HG03095 (cell line): ENCODE measurements around the gene REN.

ENCODE experiments used
- ATAC-seq: cut with Tn5 transposase; IDR thresholded peaks from one replicate; pipeline ENCODE4 v1.9.1; 2021; ENCODE audit warnings: moderate library complexity; ENCODE audit not compliant: unreplicated experiment

REN gene

DNA sequence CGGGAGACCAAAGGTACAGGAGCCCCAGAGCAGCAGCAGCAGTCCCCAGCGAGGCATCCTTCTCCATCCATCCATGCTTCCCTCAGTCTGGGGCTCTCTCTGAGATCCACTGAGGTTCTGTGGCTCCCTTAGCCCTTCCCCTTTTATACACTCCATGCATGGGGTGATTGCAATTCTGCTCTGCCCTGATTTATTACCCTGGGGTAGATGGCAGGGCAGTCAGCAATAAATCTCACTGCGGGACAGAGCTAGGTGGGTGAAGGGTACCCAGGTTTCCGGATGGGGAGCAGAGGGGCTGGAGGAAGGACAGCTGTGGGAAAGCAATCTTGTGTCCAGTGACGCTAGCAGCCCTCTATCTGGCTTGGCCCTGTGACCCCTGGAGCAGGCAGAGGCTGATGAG lies at the start of gene REN:
Gene REN (minus strand): TSS at position 119 of the 400 bp plus-strand sequence. CDS start 44 bp downstream, at position 75.
- no peak for ATAC-seq

DNA sequence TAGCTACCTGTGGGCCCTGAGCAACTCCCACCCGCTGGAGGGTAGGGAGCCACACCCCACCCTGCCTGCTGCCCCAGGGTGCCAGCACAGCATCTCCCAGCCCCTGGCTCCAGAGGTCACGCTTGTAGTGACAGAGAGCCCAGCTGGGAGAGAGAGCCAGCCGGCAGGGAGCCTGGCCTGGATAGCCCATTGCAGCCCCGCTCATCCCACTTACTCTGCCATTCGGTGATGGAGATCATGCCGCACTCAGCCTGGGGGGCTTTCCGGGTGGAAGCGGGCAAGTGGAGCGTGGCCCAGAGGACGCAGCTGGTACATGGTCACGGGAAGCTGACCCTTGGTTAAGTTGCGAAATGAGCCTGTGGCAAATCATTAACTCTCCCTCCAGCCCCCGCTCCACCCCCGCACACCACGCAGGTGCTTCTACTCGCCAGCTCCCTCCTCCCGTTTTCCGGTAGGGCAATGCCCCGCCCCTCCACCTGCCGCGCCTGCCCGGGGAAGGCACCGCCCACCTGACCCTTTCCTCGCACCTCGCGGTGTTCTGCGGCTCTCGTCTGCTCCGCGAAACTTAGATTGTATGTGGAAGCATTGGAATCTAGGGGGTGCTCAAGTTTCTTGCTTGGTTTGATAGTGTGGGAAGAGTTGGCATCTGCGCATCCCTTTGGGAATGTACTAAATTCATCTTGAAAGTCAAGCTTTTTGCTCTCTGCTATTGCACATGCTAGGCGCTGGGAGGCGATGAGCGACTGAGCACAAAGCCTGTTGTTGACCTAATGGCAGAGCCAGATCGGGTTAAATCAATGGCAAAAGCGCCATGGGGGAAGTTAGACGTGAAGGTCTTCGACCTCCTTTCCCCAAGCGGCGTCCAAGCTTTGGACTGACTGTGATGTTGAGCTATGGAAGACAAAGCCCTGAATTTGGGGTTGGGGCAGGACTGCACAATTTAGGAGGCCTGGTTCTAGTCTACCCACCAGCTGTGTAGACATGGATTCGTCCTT lies 47.8 kb upstream of the REN start, which contains the start of gene GOLT1A:
Gene GOLT1A (minus strand): TSS at position 321 of the 995 bp plus-strand sequence. CDS start 82 bp downstream, at position 239.
- peak; percentile 67 for ATAC-seq

GRCh38 chr1:204212715-204213114 lies 46.6 kb upstream of the REN start:
- no peak for ATAC-seq

GRCh38 chr1:204211046-204211445 lies 44.9 kb upstream of the REN start:
- no peak for ATAC-seq

- ATAC-seq, result peak; percentile 77
Measured at GRCh38 chr1:204207136-204207616, 41.0 kb upstream of the REN start.

GRCh38 chr1:204206121-204206520 lies 40.0 kb upstream of the REN start:
- no peak for ATAC-seq

- ATAC-seq, result no peak
Measured at GRCh38 chr1:204205486-204205885, 39.3 kb upstream of the REN start.

GRCh38 chr1:204204944-204205343 lies 38.8 kb upstream of the REN start:
- ATAC-seq, result no peak

- no peak for ATAC-seq
Measured at GRCh38 chr1:204203206-204203767, 37.1 kb upstream of the REN start.

- ATAC-seq, result no peak
Measured at GRCh38 chr1:204202481-204202880, 36.3 kb upstream of the REN start.

GRCh38 chr1:204201348-204202040 lies 35.4 kb upstream of the REN start:
- no peak for ATAC-seq

DNA sequence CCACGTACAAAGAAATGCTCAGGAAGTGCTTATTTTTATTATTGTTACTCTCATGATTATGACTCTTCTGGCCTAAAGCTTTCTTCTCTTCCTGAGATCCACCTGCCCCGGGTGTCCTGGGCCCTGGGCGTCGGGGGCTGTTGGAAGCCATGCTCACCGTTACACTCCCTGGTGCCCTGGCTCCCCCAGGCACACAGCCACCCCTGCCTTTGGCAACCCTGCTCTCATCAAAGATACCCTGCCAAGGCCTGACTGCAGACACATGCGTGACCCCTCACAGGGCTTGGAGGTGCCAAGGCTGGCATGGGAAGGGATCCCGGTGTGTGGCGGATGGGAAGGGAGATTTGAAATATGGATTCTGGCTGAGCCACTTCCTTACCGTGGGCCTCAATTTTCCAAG lies 33.4 kb upstream of the REN start:
- ATAC-seq, result no peak

DNA sequence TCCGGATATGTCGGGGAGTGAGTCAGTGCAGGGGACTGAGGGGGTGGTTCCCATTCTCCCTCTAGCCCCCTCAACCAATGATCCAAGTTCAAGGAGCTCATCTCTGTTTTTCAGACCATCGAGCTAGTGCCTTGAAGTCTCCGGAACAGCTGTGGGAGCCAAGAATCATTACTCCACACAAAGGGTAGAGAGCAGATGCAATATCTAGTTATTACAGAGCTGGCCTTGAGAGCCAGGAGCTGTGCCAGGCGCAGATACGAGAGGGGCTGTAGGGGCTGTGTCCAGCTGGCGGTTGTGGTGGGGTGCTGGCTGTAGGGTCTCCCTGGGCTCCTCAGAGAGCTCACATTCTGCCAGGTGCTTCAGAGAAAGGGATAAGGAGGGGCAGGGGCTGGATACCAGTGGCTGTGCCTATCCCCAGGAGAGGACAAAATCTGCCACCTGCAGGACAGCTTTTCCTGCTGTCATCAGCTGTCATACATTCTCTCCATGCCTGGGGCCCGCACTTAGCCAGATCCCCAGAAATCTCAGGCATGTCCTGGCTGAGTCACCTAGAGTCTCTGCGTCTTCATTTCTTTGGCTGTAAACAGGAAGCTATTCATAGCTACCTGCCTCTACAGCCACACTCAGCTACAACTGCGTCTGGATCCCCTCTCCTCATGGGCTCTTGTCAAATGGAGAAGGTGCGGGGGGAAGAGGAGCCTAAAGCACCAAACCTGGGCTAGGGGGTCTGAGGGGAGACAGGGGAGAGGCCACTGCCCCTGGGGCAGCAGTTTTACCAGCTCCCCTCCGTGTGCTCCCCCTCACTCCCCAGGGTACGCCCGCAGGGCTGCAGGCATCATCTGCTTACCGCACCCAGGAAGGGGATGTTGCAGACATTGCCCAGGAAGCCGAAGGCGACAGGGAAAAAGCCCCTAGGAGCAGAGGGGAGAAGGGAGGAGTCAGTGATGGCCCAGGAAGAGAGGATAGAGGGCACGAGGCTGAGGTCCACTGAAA lies 32.5 kb upstream of the REN start:
- no peak for ATAC-seq

DNA sequence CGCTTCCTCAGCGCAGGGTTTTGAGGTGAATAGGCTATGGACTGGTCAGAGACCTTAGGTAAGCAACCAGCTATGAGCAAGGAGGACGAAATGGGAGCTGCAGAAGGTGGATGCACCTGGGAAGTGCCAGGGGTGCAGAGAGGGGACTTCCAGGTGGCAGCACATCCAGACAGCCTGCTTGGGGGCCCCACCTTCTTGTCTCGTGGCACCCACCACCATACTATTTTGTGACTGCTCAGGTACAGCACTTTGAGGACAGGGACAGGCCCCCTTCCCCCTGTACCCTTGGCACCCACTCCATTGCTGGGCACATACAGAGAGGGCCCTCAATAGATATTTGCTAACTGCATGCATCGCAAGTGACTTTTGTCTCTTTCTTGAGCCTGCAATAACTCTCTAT lies 30.9 kb upstream of the REN start:
- ATAC-seq, result no peak

DNA sequence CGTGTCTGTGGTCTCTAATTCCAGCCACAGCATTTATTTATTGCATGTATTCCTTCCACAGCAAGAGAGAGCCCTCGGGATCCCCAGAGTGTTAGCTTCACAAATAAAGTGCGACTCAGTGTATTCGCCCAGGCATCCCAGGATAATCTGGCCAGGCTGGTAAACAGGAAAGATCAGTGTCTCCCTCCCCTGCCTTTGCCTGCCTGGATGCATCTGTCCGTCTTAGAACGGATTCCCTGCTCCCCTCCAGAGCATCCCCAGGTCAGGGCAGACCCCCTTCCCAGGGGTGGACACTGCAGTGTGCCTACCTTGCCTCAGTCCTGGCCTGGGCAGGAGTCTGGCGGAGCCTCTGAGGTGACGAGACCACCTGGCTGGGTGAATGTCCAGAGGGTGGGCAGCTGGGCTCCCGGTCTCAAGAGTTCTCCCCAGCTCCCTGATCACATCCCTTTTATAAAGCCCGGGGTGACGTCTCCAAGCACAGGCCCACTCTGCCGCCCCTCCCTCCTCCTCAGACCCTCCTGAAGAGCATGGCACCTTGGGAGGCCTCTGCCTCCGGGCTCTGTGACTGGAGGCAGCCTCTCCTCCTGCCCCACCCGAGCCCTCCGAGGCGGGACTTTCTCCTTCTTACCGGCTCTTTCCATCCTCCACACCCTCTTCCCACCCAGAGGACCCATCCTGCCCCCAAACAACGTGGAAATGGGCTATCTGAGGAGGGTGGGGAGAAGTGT lies 30.1 kb upstream of the REN start, which contains the start of gene KISS1:
Gene KISS1 (minus strand): TSS at position 424 of the 728 bp plus-strand sequence. CDS start 3,615 bp downstream, outside the sequence.
- ATAC-seq, result no peak

GRCh38 chr1:204194771-204195170 lies 28.6 kb upstream of the REN start:
- ATAC-seq, result no peak

GRCh38 chr1:204194080-204194479 lies 27.9 kb upstream of the REN start:
- ATAC-seq, result no peak

- no peak for ATAC-seq
Measured at GRCh38 chr1:204192589-204193352, 26.6 kb upstream of the REN start.

DNA sequence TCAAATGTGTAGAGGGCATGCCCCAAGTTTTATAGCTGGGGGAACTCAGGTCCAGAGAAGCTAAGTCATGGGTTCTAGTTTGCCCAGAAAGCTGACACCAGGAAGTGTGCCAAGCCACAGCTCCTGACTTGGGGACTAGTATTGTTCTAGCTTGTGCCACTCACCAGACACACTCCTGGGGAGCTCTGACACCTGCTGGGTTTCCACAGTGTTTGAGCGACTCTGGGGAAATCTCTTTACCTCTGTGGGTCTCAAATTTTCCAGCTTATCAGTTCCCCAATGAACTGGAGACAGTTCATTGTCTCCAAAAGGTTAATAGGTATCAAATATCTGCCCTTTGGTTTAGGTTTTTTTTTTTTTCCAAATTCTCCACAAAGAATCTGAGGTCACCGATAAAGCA lies 25.9 kb upstream of the REN start:
- no peak for ATAC-seq
